HG03432 (cell line): ENCODE results near the gene PPP1R2B.
"Not testable (repeated sequence)": the region's sequence is repeated elsewhere in the genome, so short reads cannot be mapped to it uniquely, and the experiment has no call there.

Experiments used
- ATAC-seq: cut with Tn5 transposase; IDR thresholded peaks from one replicate; pipeline ENCODE4 v1.9.1; 2021; ENCODE audit warnings: mild to moderate bottlenecking, moderate library complexity; ENCODE audit not compliant: unreplicated experiment

The PPP1R2B gene

GRCh38 chr5:156850206-156850751, at the start of gene PPP1R2B:
Gene PPP1R2B, plus strand, starts transcription at chr5:156850295. Its CDS starts 268 bp downstream, at chr5:156850563.
- ATAC-seq: no peak

- ATAC-seq: no peak
Measured at GRCh38 chr5:156800929-156801328, 49.2 kb upstream of the PPP1R2B start.

GRCh38 chr5:156802501-156802900, 47.6 kb upstream of the PPP1R2B start:
- ATAC-seq: no peak

GRCh38 chr5:156803404-156803803, 46.7 kb upstream of the PPP1R2B start:
- no peak for ATAC-seq

- no peak for ATAC-seq
Measured at GRCh38 chr5:156812959-156813358, 37.1 kb upstream of the PPP1R2B start.

GRCh38 chr5:156815988-156816599, 34.0 kb upstream of the PPP1R2B start:
- ATAC-seq: peak; percentile 71

- ATAC-seq: peak; percentile 43
Measured at GRCh38 chr5:156819537-156819936, 30.6 kb upstream of the PPP1R2B start.

- ATAC-seq: peak; percentile 32
Measured at GRCh38 chr5:156819967-156820581, 30.0 kb upstream of the PPP1R2B start.

GRCh38 chr5:156824241-156824640, 25.9 kb upstream of the PPP1R2B start:
- ATAC-seq: no peak

- no peak for ATAC-seq
Measured at GRCh38 chr5:156824800-156825199, 25.3 kb upstream of the PPP1R2B start.

- ATAC-seq: peak; percentile 56
Measured at GRCh38 chr5:156825688-156826087, 24.4 kb upstream of the PPP1R2B start.

GRCh38 chr5:156826150-156826549, 23.9 kb upstream of the PPP1R2B start:
- ATAC-seq: peak; percentile 84

- no peak for ATAC-seq
Measured at GRCh38 chr5:156834916-156835315, 15.2 kb upstream of the PPP1R2B start.

- peak; percentile 58 for ATAC-seq
Measured at GRCh38 chr5:156835905-156836304, 14.2 kb upstream of the PPP1R2B start.

- ATAC-seq: no peak
Measured at GRCh38 chr5:156836846-156837245, 13.2 kb upstream of the PPP1R2B start.

- no peak for ATAC-seq
Measured at GRCh38 chr5:156838961-156839360, 11.1 kb upstream of the PPP1R2B start.

- ATAC-seq: no peak
Measured at GRCh38 chr5:156841737-156842136, 8.4 kb upstream of the PPP1R2B start.

GRCh38 chr5:156846914-156847313, 3.2 kb upstream of the PPP1R2B start:
- no peak for ATAC-seq

- not testable (repeated sequence) for ATAC-seq
Measured at GRCh38 chr5:156848447-156848846, 1.6 kb upstream of the PPP1R2B start.

- ATAC-seq: no peak
Measured at GRCh38 chr5:156851880-156852279, 1.8 kb downstream of the PPP1R2B start.

GRCh38 chr5:156853055-156853454, 3.0 kb downstream of the PPP1R2B start:
- ATAC-seq: not testable (repeated sequence)

GRCh38 chr5:156865427-156865826, 15.3 kb downstream of the PPP1R2B start:
- no peak for ATAC-seq

- ATAC-seq: no peak
Measured at GRCh38 chr5:156870498-156870839, 20.4 kb downstream of the PPP1R2B start.
